ENCODE data around the gene PEX5.
A peak's percentile ranks its signal among the peaks of the same experiment; 100 is the strongest.

PEX5 gene

GRCh38 chr12:7189398-7190267 is at the start of gene PEX5:
Gene PEX5 (plus strand): TSS chr12:7189686. CDS start chr12:7190378, 692 bp downstream.
- H3K27ac ChIP-seq = peak within 1 kb of the TSS; percentile 72
- peak; percentile 65 for DNase-seq (ENCODE audit: low read depth, low spot score)

- DNase-seq (ENCODE audit: low read depth, low spot score) = no peak
Measured at GRCh38 chr12:7141351-7142005, 48.0 kb upstream of the PEX5 start.

GRCh38 chr12:7142056-7142644 is 47.3 kb upstream of the PEX5 start:
- DNase-seq (ENCODE audit: low read depth, low spot score) = no peak
- H3K27ac ChIP-seq = no peak overlapping the region

More at GRCh38 chr12:7141351-7142005, 48.0 kb upstream of the PEX5 start:
- H3K27ac ChIP-seq = no peak overlapping the region

- no peak for DNase-seq (ENCODE audit: low read depth, low spot score)
- H3K27ac ChIP-seq = no peak overlapping the region
Measured at GRCh38 chr12:7142809-7143465, 46.5 kb upstream of the PEX5 start.

GRCh38 chr12:7143564-7143963 is 45.9 kb upstream of the PEX5 start:
- no peak for DNase-seq (ENCODE audit: low read depth, low spot score)
- H3K27ac ChIP-seq = no peak overlapping the region

- no peak for DNase-seq (ENCODE audit: low read depth, low spot score)
- no peak overlapping the region for H3K27ac ChIP-seq
Measured at GRCh38 chr12:7144414-7145120, 44.9 kb upstream of the PEX5 start.

GRCh38 chr12:7145671-7146070 is 43.8 kb upstream of the PEX5 start:
- no peak for DNase-seq (ENCODE audit: low read depth, low spot score)
- no peak overlapping the region for H3K27ac ChIP-seq

- H3K27ac ChIP-seq = no peak overlapping the region
- no peak for DNase-seq (ENCODE audit: low read depth, low spot score)
Measured at GRCh38 chr12:7146228-7146627, 43.3 kb upstream of the PEX5 start.

- no peak for DNase-seq (ENCODE audit: low read depth, low spot score)
Measured at GRCh38 chr12:7146906-7147305, 42.6 kb upstream of the PEX5 start.

GRCh38 chr12:7150356-7150755 is 39.1 kb upstream of the PEX5 start:
- DNase-seq (ENCODE audit: low read depth, low spot score) = no peak

More at GRCh38 chr12:7146906-7147305, 42.6 kb upstream of the PEX5 start:
- no peak overlapping the region for H3K27ac ChIP-seq

GRCh38 chr12:7150841-7151240 is 38.6 kb upstream of the PEX5 start:
- H3K27ac ChIP-seq = no peak overlapping the region
- no peak for DNase-seq (ENCODE audit: low read depth, low spot score)

More at GRCh38 chr12:7150356-7150755, 39.1 kb upstream of the PEX5 start:
- no peak overlapping the region for H3K27ac ChIP-seq

GRCh38 chr12:7151532-7151931 is 38.0 kb upstream of the PEX5 start:
- DNase-seq (ENCODE audit: low read depth, low spot score) = no peak

GRCh38 chr12:7152818-7153217 is 36.7 kb upstream of the PEX5 start:
- no peak overlapping the region for H3K27ac ChIP-seq
- DNase-seq (ENCODE audit: low read depth, low spot score) = no peak

More at GRCh38 chr12:7151532-7151931, 38.0 kb upstream of the PEX5 start:
- H3K27ac ChIP-seq = no peak overlapping the region

GRCh38 chr12:7154042-7154441 is 35.4 kb upstream of the PEX5 start:
- no peak for DNase-seq (ENCODE audit: low read depth, low spot score)
- no peak overlapping the region for H3K27ac ChIP-seq

GRCh38 chr12:7154901-7155470 is 34.5 kb upstream of the PEX5 start:
- peak overlapping the region; percentile 51 for H3K27ac ChIP-seq
- DNase-seq (ENCODE audit: low read depth, low spot score) = no peak

GRCh38 chr12:7155471-7156034 is 33.9 kb upstream of the PEX5 start:
- no peak for DNase-seq (ENCODE audit: low read depth, low spot score)
- H3K27ac ChIP-seq = peak overlapping the region; percentile 51

GRCh38 chr12:7156259-7157197 is 33.0 kb upstream of the PEX5 start:
- no peak for DNase-seq (ENCODE audit: low read depth, low spot score)
- peak overlapping the region; percentile 51 for H3K27ac ChIP-seq

GRCh38 chr12:7157391-7157790 is 32.1 kb upstream of the PEX5 start:
- no peak for DNase-seq (ENCODE audit: low read depth, low spot score)
- H3K27ac ChIP-seq = no peak overlapping the region
